ENCODE results near the gene CDK15. TPM values are rescaled to one million over a fixed set of nuclear protein-coding genes. Genes with fewer than 3 reads are reported as not detected.
"Not testable (repeated sequence)": the region's sequence is repeated elsewhere in the genome, so short reads cannot be mapped to it uniquely, and the experiment has no call there.

The CDK15 gene
- total RNA-seq, 1 donor: 4.5 TPM

- TF ChIP-seq, protein P1, sequence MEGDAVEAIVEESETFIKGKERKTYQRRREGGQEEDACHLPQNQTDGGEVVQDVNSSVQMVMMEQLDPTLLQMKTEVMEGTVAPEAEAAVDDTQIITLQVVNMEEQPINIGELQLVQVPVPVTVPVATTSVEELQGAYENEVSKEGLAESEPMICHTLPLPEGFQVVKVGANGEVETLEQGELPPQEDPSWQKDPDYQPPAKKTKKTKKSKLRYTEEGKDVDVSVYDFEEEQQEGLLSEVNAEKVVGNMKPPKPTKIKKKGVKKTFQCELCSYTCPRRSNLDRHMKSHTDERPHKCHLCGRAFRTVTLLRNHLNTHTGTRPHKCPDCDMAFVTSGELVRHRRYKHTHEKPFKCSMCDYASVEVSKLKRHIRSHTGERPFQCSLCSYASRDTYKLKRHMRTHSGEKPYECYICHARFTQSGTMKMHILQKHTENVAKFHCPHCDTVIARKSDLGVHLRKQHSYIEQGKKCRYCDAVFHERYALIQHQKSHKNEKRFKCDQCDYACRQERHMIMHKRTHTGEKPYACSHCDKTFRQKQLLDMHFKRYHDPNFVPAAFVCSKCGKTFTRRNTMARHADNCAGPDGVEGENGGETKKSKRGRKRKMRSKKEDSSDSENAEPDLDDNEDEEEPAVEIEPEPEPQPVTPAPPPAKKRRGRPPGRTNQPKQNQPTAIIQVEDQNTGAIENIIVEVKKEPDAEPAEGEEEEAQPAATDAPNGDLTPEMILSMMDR (IDR thresholded peaks at IDR 0.05; ENCODE audit: insufficient read depth, low read length): no peak
- H3K4me3 ChIP-seq (ENCODE audit: low read depth, low read length): peak overlapping the region; percentile 33
- no peak for DNase-seq (ENCODE audit: low read depth)
These were observed 1.7 kb downstream of the CDK15 start for GRCh38 chr2:201808027-201808426.

GRCh38 chr2:201809633-201810032 is 3.3 kb downstream of the CDK15 start:
- TF ChIP-seq, protein P1 (IDR thresholded peaks at IDR 0.05; ENCODE audit: insufficient read depth, low read length): no peak
- H3K4me3 ChIP-seq (ENCODE audit: low read depth, low read length): no peak overlapping the region
- no peak for DNase-seq (ENCODE audit: low read depth)

DNA sequence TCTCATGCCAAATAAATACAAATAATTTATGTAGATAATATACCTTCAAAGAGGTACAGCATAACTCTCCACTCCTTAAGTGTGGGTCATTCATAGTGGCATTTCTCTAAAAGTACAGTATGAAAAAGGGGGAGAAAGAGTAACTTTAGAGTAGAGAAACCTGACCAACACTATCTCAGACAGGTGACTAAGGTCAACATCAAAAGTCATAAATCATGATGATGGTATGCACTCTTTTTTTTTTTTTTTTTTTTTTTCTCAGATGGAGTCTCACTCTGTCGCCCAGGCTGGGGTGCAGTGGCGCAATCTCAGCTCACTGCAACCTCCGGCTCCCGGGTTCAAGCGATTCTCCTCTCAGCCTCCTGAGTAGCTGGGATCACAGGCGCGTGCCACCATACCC is 4.3 kb downstream of the CDK15 start:
- not testable (repeated sequence) for DNase-seq (ENCODE audit: low read depth); H3K4me3 ChIP-seq (ENCODE audit: low read depth, low read length)

- no peak overlapping the region for H3K4me3 ChIP-seq (ENCODE audit: low read depth, low read length)
- DNase-seq (ENCODE audit: low read depth): peak; percentile 30
- TF ChIP-seq, protein P1 (IDR thresholded peaks at IDR 0.05; ENCODE audit: insufficient read depth, low read length): no peak
These were observed 7.8 kb downstream of the CDK15 start for GRCh38 chr2:201813996-201814760.

- no peak for DNase-seq (ENCODE audit: low read depth)
- no peak overlapping the region for H3K4me3 ChIP-seq (ENCODE audit: low read depth, low read length)
- TF ChIP-seq, protein P1 (IDR thresholded peaks at IDR 0.05; ENCODE audit: insufficient read depth, low read length): no peak
These were observed 10.6 kb downstream of the CDK15 start for GRCh38 chr2:201816657-201817575.

- TF ChIP-seq, protein P1 (IDR thresholded peaks at IDR 0.05; ENCODE audit: insufficient read depth, low read length): no peak
- DNase-seq (ENCODE audit: low read depth): no peak
- H3K4me3 ChIP-seq (ENCODE audit: low read depth, low read length): no peak overlapping the region
These were observed 14.2 kb downstream of the CDK15 start for GRCh38 chr2:201820383-201821007.

GRCh38 chr2:201821080-201821479 is 14.7 kb downstream of the CDK15 start:
- DNase-seq (ENCODE audit: low read depth): no peak
- H3K4me3 ChIP-seq (ENCODE audit: low read depth, low read length): no peak overlapping the region
- TF ChIP-seq, protein P1 (IDR thresholded peaks at IDR 0.05; ENCODE audit: insufficient read depth, low read length): no peak
